A549 (cell line): ENCODE measurements around the gene KCTD15. TPM values are rescaled to one million over a fixed set of nuclear protein-coding genes. Genes with fewer than 3 reads are reported as not detected.
A peak's percentile ranks its signal among the peaks of the same experiment; 100 is the strongest.

ENCODE experiments used
- ATAC-seq, 2 experiments: fragments of 200-7000 bp in 1 of 2; fragments of >200 bp in 1 of 2; cut with Nextera tagmentation in 1 of 2; cut with Tn5 transposase in 1 of 2; 3 replicates each; pipeline versions ENCODE4 v1.8.0 to v1.9.1; 2018 to 2020; ENCODE audit warnings: mild to moderate bottlenecking in 1 of 2, moderate library complexity in 1 of 2
- CTCF ChIA-PET: fragments of 300-600 bp; sonication (Branson Sonifier 250); formaldehyde crosslinking; extraction: SDS; loops from one replicate; lab custom pipeline; 2021; ENCODE audit warnings: antibody characterized with exemption, inconsistent platforms; lab: Yijun Ruan, JAX
- POLR2A ChIA-PET: fragments of 350-600 bp; formaldehyde crosslinking; extraction: SDS; loops from one replicate; lab custom pipeline; 2021; ENCODE audit warnings: antibody characterized with exemption, inconsistent platforms; lab: Yijun Ruan, JAX
- DNase-seq, 2 experiments: peaks; one replicate each; pipeline versions ENCODE4 v3.0.0 to v3.0.0-alpha.2; 2011 to 2016; ENCODE audit warnings: low read depth in 1 of 2, low spot score in 1 of 2
- FAIRE-seq: peaks from 2 replicates; lab custom pipeline; 2011; peaks lifted over from hg19 to GRCh38; lab: Jason Lieb, UNC
- H3K27ac ChIP-seq, 2 experiments: fragments of >200 bp; sonication (Bioruptor Twin); formaldehyde crosslinking; 3 replicates each; pipeline ENCODE4 v1.5.1; 2016 to 2017
- H3K4me1 ChIP-seq: fragments of >200 bp; sonication (Bioruptor Twin); formaldehyde crosslinking; 3 replicates; pipeline ENCODE4 v1.6.1; 2016
- H3K4me2 ChIP-seq: fragments of >200 bp; sonication (Bioruptor Twin); formaldehyde crosslinking; 3 replicates; pipeline ENCODE4 v1.6.1; 2016
- H3K4me3 ChIP-seq: fragments of >200 bp; sonication (Bioruptor Twin); formaldehyde crosslinking; 3 replicates; pipeline ENCODE4 v1.5.1; 2016
- H3K9me3 ChIP-seq: fragments of >200 bp; sonication (Bioruptor Twin); formaldehyde crosslinking; 3 replicates; pipeline ENCODE4 v1.6.1; 2016
- ATOH8 ChIP-seq: fragments of 250-450 bp; sonication (Bioruptor Pico); IDR thresholded peaks from 2 replicates; pipeline ENCODE4 v1.5.0; 2020; ENCODE audit warnings: low read depth, mild to moderate bottlenecking, moderate library complexity
- CBX2 ChIP-seq: fragments of 200-600 bp; sonication (generic); IDR thresholded peaks from 2 replicates; pipeline ENCODE4 v1.6.1; 2016; ENCODE audit warnings: low read depth, mild to moderate bottlenecking, borderline replicate concordance
- CBX8 ChIP-seq: fragments of 200-600 bp; sonication (generic); IDR thresholded peaks from 2 replicates; pipeline ENCODE4 v1.6.1; 2016
- CEBPB ChIP-seq, 2 experiments: fragments of >200 bp in 1 of 2; sonication (Bioruptor Twin) in 1 of 2; formaldehyde crosslinking in 1 of 2; IDR thresholded peaks; 2 replicates each; pipeline ENCODE4 v1.6.1; 2012 to 2016
- ELK1 ChIP-seq: fragments of 150-350 bp; IDR thresholded peaks from 2 replicates; pipeline ENCODE4 v1.6.1; 2014; ENCODE audit warnings: low read depth, mild to moderate bottlenecking, low read length
- EP300 ChIP-seq, 2 experiments: fragments of >200 bp; sonication (Bioruptor Twin); formaldehyde crosslinking; IDR thresholded peaks; 2 replicates in 1 of 2; 3 replicates in 1 of 2; pipeline ENCODE4 v1.6.1; 2016 to 2017
- FOXS1 ChIP-seq: fragments of 250-450 bp; sonication (Bioruptor Pico); IDR thresholded peaks from 2 replicates; pipeline ENCODE4 v1.5.0; 2020; ENCODE audit warnings: mild to moderate bottlenecking, moderate library complexity
- MAX ChIP-seq: IDR thresholded peaks from 2 replicates; pipeline ENCODE4 v1.6.1; 2012
- NFE2L2 ChIP-seq: fragments of 150-350 bp; conservative IDR thresholded peaks from 2 replicates; pipeline ENCODE4 v1.6.1; 2014; ENCODE audit warnings: low read length
- NR3C1 ChIP-seq: fragments of >200 bp; sonication (Bioruptor Twin); formaldehyde crosslinking; IDR thresholded peaks from 3 replicates; pipeline ENCODE4 v1.6.1; 2017
- POLR2A ChIP-seq: IDR thresholded peaks from 2 replicates; pipeline ENCODE4 v1.6.1; 2012; ENCODE audit warnings: mild to moderate bottlenecking, low read length
- POLR2AphosphoS2 ChIP-seq: conservative IDR thresholded peaks from 2 replicates; pipeline ENCODE4 v1.6.1; 2012; ENCODE audit warnings: low read length, improper control_type of control experiment, inconsistent platforms
- SREBF2 ChIP-seq: fragments of 450-650 bp; IDR thresholded peaks from 2 replicates; pipeline ENCODE4 v1.6.1; 2014; ENCODE audit warnings: mild to moderate bottlenecking, moderate library complexity
- TFCP2L1 ChIP-seq: fragments of 250-450 bp; sonication (Bioruptor Pico); IDR thresholded peaks from 2 replicates; pipeline ENCODE4 v1.5.0; 2021; ENCODE audit warnings: mild to moderate bottlenecking
- ZC3H11A ChIP-seq: fragments of 450-650 bp; IDR thresholded peaks from 2 replicates; pipeline ENCODE4 v1.6.1; 2014; ENCODE audit warnings: antibody characterized with exemption, mild to moderate bottlenecking
- ZFP36 ChIP-seq: fragments of 450-650 bp; IDR thresholded peaks from 2 replicates; pipeline ENCODE4 v1.6.1; 2014; ENCODE audit warnings: borderline replicate concordance; ENCODE audit not compliant: partially characterized antibody
- WGBS: methylation state at CpG from one replicate; pipeline ENCODE4 v1.1.6; 2017; ENCODE audit errors: missing lambda C conversion rate; 5-methylcytosine and 5-hydroxymethylcytosine counted together
- polyA plus RNA-seq, 4 experiments: library from polyadenylated mRNA; depleted of rRNA in 3 of 4; stranded (reverse); fragments of >200 nt; fragmentation: RNase III in 1 of 4; extraction: RNeasy Plus Mini Kit Qiagen cat#74134 plus additional on column Dnase treatment in 1 of 4; gene quantifications; 2 replicates in 3 of 4; 3 replicates in 1 of 4; pipeline ENCODE4 v1.2.3, GENCODE V29; 2011 to 2017
- TF ChIP-seq, protein P1 (sequence below): fragments of 250-450 bp; sonication (Bioruptor Pico); IDR thresholded peaks from 2 replicates; pipeline ENCODE4 v1.5.0; 2021; ENCODE audit warnings: mild to moderate bottlenecking, moderate library complexity, borderline replicate concordance
- TF ChIP-seq, protein P2 (sequence below): fragments of 450-650 bp; IDR thresholded peaks from 2 replicates; pipeline ENCODE4 v1.6.1; 2014; ENCODE audit warnings: antibody characterized with exemption

The KCTD15 gene
- polyA plus RNA-seq, 2 of the 4 experiments (the other 2 are of a cell fraction), result 54.0 to 56.5 TPM

GRCh38 chr19:33812388-33813330 lies 16.0 kb downstream of the KCTD15 start:
- H3K4me2 ChIP-seq, result no peak overlapping the region
- FAIRE-seq (no peak), ATAC-seq (peak; percentile 28 to 42; a peak in 4 of 6 replicates)
- H3K9me3 ChIP-seq, result no peaks in the 10 kb centered on the region
- no peak overlapping the region for H3K4me3 ChIP-seq
- POLR2A ChIA-PET, result interaction anchor here (0.6 to 1.2 kb wide), 3 partner anchors 8 to 293 kb away, joined by 3 to 4 read pairs (median 3); no protein-coding TSS in a partner anchor
- H3K27ac ChIP-seq, result no peak overlapping the region
- 91% methylated on average over 28 of the region's 28 CpGs for whole genome bisulfite sequencing
- TF ChIP-seq CEBPB (IDR thresholded peaks at IDR 0.05) (no peak), ZC3H11A (no peak), MAX (no peak), TFCP2L1 (CRISPR knock-in tag) (no peak), CBX2 (no peak), NFE2L2 (no peak), EP300 (IDR thresholded peaks at IDR 0.05) (no peak), ATOH8 (CRISPR knock-in tag) (no peak), FOXS1 (no peak), ZFP36 (no peak), CBX8 (no peak), NR3C1 (no peak), POLR2A (no peak), SREBF2 (no peak)
- TF ChIP-seq, protein P1, sequence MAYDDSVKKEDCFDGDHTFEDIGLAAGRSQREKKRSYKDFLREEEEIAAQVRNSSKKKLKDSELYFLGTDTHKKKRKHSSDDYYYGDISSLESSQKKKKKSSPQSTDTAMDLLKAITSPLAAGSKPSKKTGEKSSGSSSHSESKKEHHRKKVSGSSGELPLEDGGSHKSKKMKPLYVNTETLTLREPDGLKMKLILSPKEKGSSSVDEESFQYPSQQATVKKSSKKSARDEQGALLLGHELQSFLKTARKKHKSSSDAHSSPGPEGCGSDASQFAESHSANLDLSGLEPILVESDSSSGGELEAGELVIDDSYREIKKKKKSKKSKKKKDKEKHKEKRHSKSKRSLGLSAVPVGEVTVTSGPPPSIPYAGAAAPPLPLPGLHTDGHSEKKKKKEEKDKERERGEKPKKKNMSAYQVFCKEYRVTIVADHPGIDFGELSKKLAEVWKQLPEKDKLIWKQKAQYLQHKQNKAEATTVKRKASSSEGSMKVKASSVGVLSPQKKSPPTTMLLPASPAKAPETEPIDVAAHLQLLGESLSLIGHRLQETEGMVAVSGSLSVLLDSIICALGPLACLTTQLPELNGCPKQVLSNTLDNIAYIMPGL (CRISPR knock-in tag), result no peak
- TF ChIP-seq, all 56 proteins: peak for 0
- CTCF ChIA-PET, result interaction anchor here (0.6 to 7.7 kb wide), 9 partner anchors 9 to 334 kb away, joined by 3 to 66 read pairs (median 4); partner anchors contain the start of gene KCTD15
- peaks cover 31% of the 10 kb centered on the region for H3K4me1 ChIP-seq
- no peak for DNase-seq

DNA sequence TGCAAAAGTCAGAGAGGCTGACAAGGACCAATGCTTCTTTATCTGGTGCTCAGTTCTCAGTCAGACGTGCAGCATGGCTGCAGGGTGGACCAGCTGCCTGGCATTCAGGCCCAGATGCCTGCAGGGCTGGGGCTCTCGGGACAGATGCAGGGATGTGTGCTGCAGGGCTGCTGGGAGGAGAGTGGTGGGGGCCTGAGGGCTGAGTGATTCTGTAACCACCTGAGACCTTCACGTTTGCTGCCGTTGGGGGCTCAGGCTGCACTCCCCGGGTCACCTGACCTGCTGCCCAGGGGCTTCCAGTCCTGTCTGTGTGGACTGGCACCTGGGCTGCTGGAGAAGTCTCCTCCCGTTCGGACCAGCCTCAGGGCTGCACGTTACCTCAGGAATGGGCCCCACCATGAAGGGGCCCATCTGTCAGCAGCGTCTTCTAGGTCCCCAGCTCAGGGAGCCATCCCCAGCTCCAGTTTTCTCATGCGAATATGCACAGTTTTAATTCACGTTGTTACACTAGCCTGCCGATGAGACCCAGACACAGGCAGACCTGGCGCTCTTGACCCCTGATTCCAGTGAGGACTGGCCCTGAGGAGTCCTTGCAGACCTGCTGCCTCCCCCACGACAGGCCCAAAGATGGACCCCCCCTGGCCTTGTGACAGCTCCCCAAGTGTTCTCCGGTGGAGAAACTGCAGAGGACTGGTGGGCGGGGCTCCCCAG lies 16.9 kb downstream of the KCTD15 start:
- Histone ChIP-seq H3K4me3 (no peak overlapping the region), H3K4me2 (no peak overlapping the region), H3K27ac (no peak overlapping the region), H3K9me3 (no peaks in the 10 kb centered on the region), H3K4me1 (peaks cover 25% of the 10 kb centered on the region)
- FAIRE-seq, result no peak
- POLR2A ChIA-PET, result interaction anchor here (0.6 to 1.2 kb wide), 2 partner anchors 9 to 293 kb away, joined by 3 to 4 read pairs; no protein-coding TSS in a partner anchor
- CTCF ChIA-PET, result interaction anchor here (0.6 to 7.7 kb wide), 6 partner anchors 16 to 283 kb away, joined by 3 to 66 read pairs (median 10); partner anchors contain the start of gene KCTD15
- no peak for DNase-seq
- TF ChIP-seq ELK1 (no peak), POLR2AphosphoS2 (0 out of 2 replicates have a peak, but pooled peaks have one; percentile 35), CBX2 (no peak)
- TF ChIP-seq, protein P2, sequence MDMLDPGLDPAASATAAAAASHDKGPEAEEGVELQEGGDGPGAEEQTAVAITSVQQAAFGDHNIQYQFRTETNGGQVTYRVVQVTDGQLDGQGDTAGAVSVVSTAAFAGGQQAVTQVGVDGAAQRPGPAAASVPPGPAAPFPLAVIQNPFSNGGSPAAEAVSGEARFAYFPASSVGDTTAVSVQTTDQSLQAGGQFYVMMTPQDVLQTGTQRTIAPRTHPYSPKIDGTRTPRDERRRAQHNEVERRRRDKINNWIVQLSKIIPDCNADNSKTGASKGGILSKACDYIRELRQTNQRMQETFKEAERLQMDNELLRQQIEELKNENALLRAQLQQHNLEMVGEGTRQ, result 0 out of 2 replicates have a peak, but pooled peaks have one; percentile 3
- ATAC-seq, result no peak; a peak in 1 of 6 replicates
- 85% methylated on average over 16 of the region's 16 CpGs for WGBS
